Panc1 (cell line): ENCODE results near the gene KCNN3. TPM values are rescaled to one million over a fixed set of nuclear protein-coding genes. Genes with fewer than 3 reads are reported as not detected.

ENCODE experiments used
- ATAC-seq: fragments of 200-7000 bp; cut with Tn5 transposase; 2 replicates; pipeline ENCODE4 v1.9.1; 2020; ENCODE audit warnings: mild to moderate bottlenecking, moderate library complexity
- BruUV-seq: library from RNA; stranded (reverse); fragments of 400-500 nt; replicated peaks from 2 replicates; lab custom pipeline; 2021; lab: Mats Ljungman, UMichigan
- CTCF ChIA-PET: fragments of 300-600 bp; sonication (Branson Sonifier 250); formaldehyde crosslinking; loops from one replicate; lab custom pipeline; 2022; ENCODE audit warnings: antibody characterized with exemption; lab: Charles Lee
- POLR2A ChIA-PET: fragments of 300-600 bp; sonication (Branson Sonifier 250); formaldehyde crosslinking; loops from one replicate; lab custom pipeline; 2022; ENCODE audit warnings: antibody characterized with exemption; lab: Charles Lee
- DNase-seq: peaks from one replicate; pipeline ENCODE4 v3.0.0-alpha.2; 2010; ENCODE audit warnings: low read depth, low spot score
- H3K27ac ChIP-seq: 2 replicates; pipeline ENCODE4 v1.5.1; 2011; ENCODE audit warnings: mild to moderate bottlenecking, low read length, inconsistent platforms
- H3K27me3 ChIP-seq: fragments of 200-500 bp; sonication (Bioruptor generic); 2 replicates; pipeline ENCODE4 v1.6.0; 2014; ENCODE audit warnings: low read length, inconsistent platforms; ENCODE audit not compliant: control insufficient read depth, insufficient read depth
- H3K36me3 ChIP-seq: fragments of 200-500 bp; sonication (Bioruptor generic); 2 replicates; pipeline ENCODE4 v1.5.1; 2014; ENCODE audit warnings: inconsistent platforms, mild to moderate bottlenecking, low read length, moderate library complexity; ENCODE audit not compliant: control insufficient read depth, insufficient read depth
- H3K4me1 ChIP-seq: 2 replicates; pipeline ENCODE4 v1.5.1; 2011; ENCODE audit warnings: inconsistent platforms, mild to moderate bottlenecking, low read length, moderate library complexity; ENCODE audit not compliant: control insufficient read depth, insufficient read depth
- H3K4me3 ChIP-seq, 2 experiments: 2 replicates each; pipeline ENCODE4 v1.5.1; 2011 to 2012; ENCODE audit warnings: low read depth in 2 of 2, low read length in 2 of 2, mild to moderate bottlenecking in 2 of 2, inconsistent platforms in 1 of 2, moderate library complexity in 1 of 2
- H3K9me3 ChIP-seq: fragments of 200-500 bp; sonication (Bioruptor generic); 2 replicates; pipeline ENCODE4 v1.5.1; 2014; ENCODE audit warnings: low read depth, mild to moderate bottlenecking, inconsistent platforms, low read length, moderate library complexity; ENCODE audit not compliant: control insufficient read depth, insufficient read depth
- POLR2AphosphoS5 ChIP-seq: IDR thresholded peaks from 2 replicates; pipeline ENCODE4 v1.6.1; 2012; ENCODE audit warnings: mild to moderate bottlenecking, low read depth, low read length, moderate library complexity
- REST ChIP-seq, 2 experiments: IDR thresholded peaks; 2 replicates each; pipeline ENCODE4 v1.6.1; 2011 to 2012; ENCODE audit warnings: low read depth in 2 of 2, control low read depth in 1 of 2, low read length in 1 of 2, mild to moderate bottlenecking in 1 of 2, moderate library complexity in 1 of 2; ENCODE audit not compliant: insufficient read depth in 1 of 2
- SIN3A ChIP-seq: IDR thresholded peaks from 2 replicates; pipeline ENCODE4 v1.6.1; 2012; ENCODE audit warnings: low read depth, mild to moderate bottlenecking, low read length, moderate library complexity, borderline replicate concordance; ENCODE audit not compliant: insufficient read depth
- TCF7L2 ChIP-seq: IDR thresholded peaks from 2 replicates; pipeline ENCODE4 v1.6.1; 2011; ENCODE audit warnings: mild to moderate bottlenecking, low read depth, low read length, inconsistent platforms
- in situ Hi-C: cut with HindIII; loops from 2 replicates; pipeline ENCODE4 v1.10.0; 2016; ENCODE audit warnings: low sequenced_read_pairs, low pct_unique_long_range_greater_than_20kb
- intact Hi-C: fragments of 100-400 bp; cut with micrococcal nuclease; formaldehyde crosslinking; loops from one replicate; pipeline ENCODE4 v1.10.0; 2022; ENCODE audit not compliant: unreplicated experiment
- total RNA-seq: library from RNA; stranded (reverse); gene quantifications from one replicate; pipeline ENCODE4 v1.2.1, GENCODE V29; 2021; ENCODE audit not compliant: unreplicated experiment
- TF ChIP-seq, protein P1 (sequence below): fragments of 450-650 bp; IDR thresholded peaks from 2 replicates; pipeline ENCODE4 v1.5.1; 2017; ENCODE audit warnings: mild to moderate bottlenecking

Gene KCNN3
- total RNA-seq, 1 experiment from 2014 or later = 0.05 TPM

DNA sequence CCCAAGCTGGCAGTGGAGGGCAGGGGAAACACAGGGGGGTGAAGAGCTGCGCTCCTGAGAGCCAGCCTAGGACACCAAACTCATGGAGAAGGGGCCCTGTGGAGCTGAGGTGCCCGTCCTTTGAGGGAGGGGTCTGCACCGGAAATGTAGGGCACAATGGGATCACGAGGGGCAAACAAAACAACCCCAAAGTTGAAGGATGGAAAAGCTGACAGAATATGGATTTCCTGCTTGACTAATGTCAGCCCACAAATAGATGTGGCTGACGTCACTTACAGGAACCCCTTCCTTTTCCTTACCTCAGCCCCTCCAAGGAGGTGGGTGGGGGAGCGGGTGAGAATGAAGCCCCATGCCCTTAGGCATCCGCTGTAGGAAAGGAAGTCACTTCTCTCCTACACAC lies 110.9 kb downstream of the KCNN3 start:
- Histone ChIP-seq H3K27me3 (peaks cover 35% of the 10 kb centered on the region), H3K4me3 (no peak overlapping the region), H3K9me3 (no peaks in the 10 kb centered on the region), H3K4me1 (0 out of 2 replicates have a peak, but pooled peaks cover 2% of the 10 kb centered on the region), H3K27ac (no peak overlapping the region), H3K36me3 (no peaks in the 10 kb centered on the region)
- ChIA-PET POLR2A (no interaction called here), CTCF (no interaction called here)
- intact Hi-C loops = loop anchor here (10.0 kb wide), 1 partner anchor 194 kb away; the partner anchor contains the start of gene CHRNB2
- in situ Hi-C loops = no loop called here
- no TSS peak for BruUV-seq
- ATAC-seq (no peak), DNase-seq (no peak)
- TF ChIP-seq REST (IDR thresholded peaks at IDR 0.05; ENCODE audit: insufficient read depth in 1 of 2, low read depth in 2 of 2, low read length in 1 of 2) (no peak), POLR2AphosphoS5 (no peak), SIN3A (no peak), TCF7L2 (no peak)
- TF ChIP-seq, protein P1, sequence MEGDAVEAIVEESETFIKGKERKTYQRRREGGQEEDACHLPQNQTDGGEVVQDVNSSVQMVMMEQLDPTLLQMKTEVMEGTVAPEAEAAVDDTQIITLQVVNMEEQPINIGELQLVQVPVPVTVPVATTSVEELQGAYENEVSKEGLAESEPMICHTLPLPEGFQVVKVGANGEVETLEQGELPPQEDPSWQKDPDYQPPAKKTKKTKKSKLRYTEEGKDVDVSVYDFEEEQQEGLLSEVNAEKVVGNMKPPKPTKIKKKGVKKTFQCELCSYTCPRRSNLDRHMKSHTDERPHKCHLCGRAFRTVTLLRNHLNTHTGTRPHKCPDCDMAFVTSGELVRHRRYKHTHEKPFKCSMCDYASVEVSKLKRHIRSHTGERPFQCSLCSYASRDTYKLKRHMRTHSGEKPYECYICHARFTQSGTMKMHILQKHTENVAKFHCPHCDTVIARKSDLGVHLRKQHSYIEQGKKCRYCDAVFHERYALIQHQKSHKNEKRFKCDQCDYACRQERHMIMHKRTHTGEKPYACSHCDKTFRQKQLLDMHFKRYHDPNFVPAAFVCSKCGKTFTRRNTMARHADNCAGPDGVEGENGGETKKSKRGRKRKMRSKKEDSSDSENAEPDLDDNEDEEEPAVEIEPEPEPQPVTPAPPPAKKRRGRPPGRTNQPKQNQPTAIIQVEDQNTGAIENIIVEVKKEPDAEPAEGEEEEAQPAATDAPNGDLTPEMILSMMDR = no peak

GRCh38 chr1:154758346-154758745 lies 111.7 kb downstream of the KCNN3 start:
- ChIA-PET CTCF (no interaction called here), POLR2A (no interaction called here)
- no peak for TF ChIP-seq SIN3A
- TF ChIP-seq TCF7L2 = no peak
- TF ChIP-seq REST (IDR thresholded peaks at IDR 0.05; ENCODE audit: insufficient read depth in 1 of 2, low read depth in 2 of 2, low read length in 1 of 2) = no peak
- TF ChIP-seq POLR2AphosphoS5 = no peak
- TF ChIP-seq, protein P1 = no peak
- H3K27me3 ChIP-seq = peaks cover 26% of the 10 kb centered on the region
- H3K27ac ChIP-seq = no peak overlapping the region
- DNase-seq = no peak
- H3K4me1 ChIP-seq = 0 out of 2 replicates have a peak, but pooled peaks cover 2% of the 10 kb centered on the region
- ATAC-seq = no peak
- no peaks in the 10 kb centered on the region for H3K36me3 ChIP-seq
- in situ Hi-C loops = no loop called here
- H3K4me3 ChIP-seq = no peak overlapping the region
- no peaks in the 10 kb centered on the region for H3K9me3 ChIP-seq
- intact Hi-C loops = loop anchor here (10.0 kb wide), 1 partner anchor 194 kb away; the partner anchor contains the start of gene CHRNB2
- BruUV-seq = no TSS peak
